Pulmonary artery endothelial cell (primary cell): ENCODE results near the gene MBOAT1. TPM values are rescaled to one million over a fixed set of nuclear protein-coding genes. Genes with fewer than 3 reads are reported as not detected.
"Not testable (repeated sequence)": the region's sequence is repeated elsewhere in the genome, so short reads cannot be mapped to it uniquely, and the experiment has no call there.

Experiments used
- DNase-seq: peaks from one replicate; pipeline ENCODE4 v3.0.0-alpha.2; 2011; ENCODE audit warnings: low read depth, low spot score
- total RNA-seq: library from RNA; depleted of rRNA; stranded (reverse); fragments of >200 nt; gene quantifications from 2 replicates; pipeline ENCODE4 v1.2.3, GENCODE V29; 2014

Gene MBOAT1
- total RNA-seq, 1 donor from 2014 or later = 2.4 TPM

- DNase-seq = no peak
Measured at GRCh38 chr6:20172842-20173456, 39.3 kb downstream of the MBOAT1 start.

- DNase-seq = no peak
Measured at GRCh38 chr6:20170455-20171148, 41.7 kb downstream of the MBOAT1 start.

GRCh38 chr6:20169786-20170185 lies 42.5 kb downstream of the MBOAT1 start:
- no peak for DNase-seq

GRCh38 chr6:20169119-20169557 lies 43.1 kb downstream of the MBOAT1 start:
- no peak for DNase-seq

- DNase-seq = no peak
Measured at GRCh38 chr6:20168690-20169089, 43.6 kb downstream of the MBOAT1 start.

- no peak for DNase-seq
Measured at GRCh38 chr6:20167601-20168000, 44.7 kb downstream of the MBOAT1 start.

GRCh38 chr6:20166210-20166609 lies 46.1 kb downstream of the MBOAT1 start:
- DNase-seq = no peak

- no peak for DNase-seq
Measured at GRCh38 chr6:20162515-20162914, 49.8 kb downstream of the MBOAT1 start.

- DNase-seq = no peak
Measured at GRCh38 chr6:20160541-20161283, 51.6 kb downstream of the MBOAT1 start.

- DNase-seq = no peak
Measured at GRCh38 chr6:20159781-20160540, 52.3 kb downstream of the MBOAT1 start.

GRCh38 chr6:20159098-20159497 lies 53.2 kb downstream of the MBOAT1 start:
- no peak for DNase-seq

- DNase-seq = no peak
Measured at GRCh38 chr6:20158676-20159075, 53.6 kb downstream of the MBOAT1 start.

- no peak for DNase-seq
Measured at GRCh38 chr6:20156824-20157223, 55.4 kb downstream of the MBOAT1 start.

- no peak for DNase-seq
Measured at GRCh38 chr6:20154753-20155152, 57.5 kb downstream of the MBOAT1 start.

- no peak for DNase-seq
Measured at GRCh38 chr6:20153194-20153593, 59.1 kb downstream of the MBOAT1 start.

- DNase-seq = no peak
Measured at GRCh38 chr6:20148433-20148832, 63.8 kb downstream of the MBOAT1 start.

- DNase-seq = no peak
Measured at GRCh38 chr6:20147469-20147868, 64.8 kb downstream of the MBOAT1 start.

- DNase-seq = not testable (repeated sequence)
Measured at GRCh38 chr6:20146831-20147230, 65.4 kb downstream of the MBOAT1 start.

GRCh38 chr6:20146291-20146690 lies 66.0 kb downstream of the MBOAT1 start:
- DNase-seq = no peak

GRCh38 chr6:20142866-20143265 lies 69.4 kb downstream of the MBOAT1 start:
- DNase-seq = no peak

- DNase-seq = no peak
Measured at GRCh38 chr6:20141931-20142330, 70.3 kb downstream of the MBOAT1 start.
